ENCODE data around the gene CFAP92.

The CFAP92 gene

DNA sequence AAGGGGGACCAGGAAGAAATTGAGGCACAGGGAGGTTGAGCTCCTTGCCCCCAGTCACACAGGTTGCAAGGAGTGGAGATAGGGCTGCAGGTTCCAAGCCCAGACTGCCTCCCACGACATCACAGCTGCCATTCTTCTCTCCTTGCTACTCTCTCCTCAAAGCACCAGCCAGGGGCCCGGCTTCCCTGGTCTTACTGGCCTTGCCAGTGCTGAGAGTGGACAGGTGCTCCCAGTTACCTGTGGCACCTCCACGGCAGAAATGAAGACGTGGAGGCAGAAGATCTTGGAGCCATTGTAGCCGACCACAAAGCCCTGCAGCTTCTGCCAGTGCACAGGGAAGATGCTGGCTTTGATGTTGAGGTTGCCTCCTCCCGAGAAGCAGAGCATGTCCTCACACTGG is 132.4 kb downstream of the CFAP92 start:
- DNase-seq = no peak

Data from activated CD4-positive, alpha-beta T cell treated with anti-CD3 and anti-CD28 coated beads, Interleukin-2, amount 50 U/mL, for 4 hours (primary cell).